Coronary artery (tissue), 2 donors: ENCODE measurements around the gene BARX2.

Source experiments
- DNase-seq: peaks from one replicate; pipeline ENCODE4 v3.0.0-alpha.2; 2017; ENCODE audit warnings: low spot score
- H3K27ac ChIP-seq, 2 donors: fragments of 200-600 bp; sonication (generic); one replicate each; pipeline ENCODE4 v1.5.1; 2016 to 2019
- H3K4me3 ChIP-seq: fragments of 200-600 bp; sonication (generic); 2 replicates; pipeline ENCODE4 v1.5.1; 2016; ENCODE audit warnings: mild to moderate bottlenecking, moderate library complexity
- TF ChIP-seq, protein P1 (sequence below): fragments of 200-600 bp; sonication (generic); IDR thresholded peaks from one replicate; pipeline ENCODE4 v1.5.1; 2019; ENCODE audit warnings: antibody characterized with exemption

BARX2 gene

DNA sequence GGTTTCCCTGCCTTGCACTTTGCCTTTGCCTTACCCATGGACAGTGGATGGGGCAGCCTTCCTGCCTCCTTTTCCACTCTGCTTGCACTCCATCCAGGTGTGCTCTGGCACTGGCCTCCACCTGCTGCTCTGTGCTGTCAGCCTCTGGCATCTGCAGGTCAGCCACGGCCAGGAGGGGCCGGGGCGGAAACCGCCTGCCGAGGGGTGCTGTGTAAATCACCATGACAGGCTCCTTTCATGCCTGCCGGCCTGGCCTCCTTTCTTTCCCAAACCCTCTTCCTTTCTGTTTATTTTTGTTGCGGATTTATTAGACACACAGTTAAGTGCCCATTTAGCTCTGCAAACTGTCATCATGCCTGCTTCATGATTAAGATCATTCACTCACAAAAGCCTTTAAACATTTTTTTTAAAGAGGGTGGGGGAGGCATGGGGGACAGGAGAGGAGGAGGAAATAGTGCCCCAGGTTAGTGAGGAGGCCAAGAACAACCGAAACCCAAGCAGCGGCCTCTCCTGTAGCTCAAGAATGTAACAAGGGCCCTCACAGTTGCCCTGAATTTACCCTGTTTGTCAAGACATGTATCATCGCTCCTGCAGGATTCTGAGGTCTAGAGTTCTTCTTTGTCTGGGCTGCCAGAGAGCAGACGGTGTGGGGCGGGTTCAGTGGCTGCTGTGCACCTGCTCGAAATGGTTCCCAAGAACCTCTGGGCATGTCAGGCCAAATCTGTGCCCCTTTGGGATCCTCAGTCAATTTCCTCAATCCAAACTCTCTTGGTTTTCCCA is 83.3 kb downstream of the BARX2 start:
- H3K4me3 ChIP-seq: no peak overlapping the region
- no peak for DNase-seq
- no peak overlapping the region for H3K27ac ChIP-seq
- TF ChIP-seq, protein P1, sequence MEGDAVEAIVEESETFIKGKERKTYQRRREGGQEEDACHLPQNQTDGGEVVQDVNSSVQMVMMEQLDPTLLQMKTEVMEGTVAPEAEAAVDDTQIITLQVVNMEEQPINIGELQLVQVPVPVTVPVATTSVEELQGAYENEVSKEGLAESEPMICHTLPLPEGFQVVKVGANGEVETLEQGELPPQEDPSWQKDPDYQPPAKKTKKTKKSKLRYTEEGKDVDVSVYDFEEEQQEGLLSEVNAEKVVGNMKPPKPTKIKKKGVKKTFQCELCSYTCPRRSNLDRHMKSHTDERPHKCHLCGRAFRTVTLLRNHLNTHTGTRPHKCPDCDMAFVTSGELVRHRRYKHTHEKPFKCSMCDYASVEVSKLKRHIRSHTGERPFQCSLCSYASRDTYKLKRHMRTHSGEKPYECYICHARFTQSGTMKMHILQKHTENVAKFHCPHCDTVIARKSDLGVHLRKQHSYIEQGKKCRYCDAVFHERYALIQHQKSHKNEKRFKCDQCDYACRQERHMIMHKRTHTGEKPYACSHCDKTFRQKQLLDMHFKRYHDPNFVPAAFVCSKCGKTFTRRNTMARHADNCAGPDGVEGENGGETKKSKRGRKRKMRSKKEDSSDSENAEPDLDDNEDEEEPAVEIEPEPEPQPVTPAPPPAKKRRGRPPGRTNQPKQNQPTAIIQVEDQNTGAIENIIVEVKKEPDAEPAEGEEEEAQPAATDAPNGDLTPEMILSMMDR: no peak

DNA sequence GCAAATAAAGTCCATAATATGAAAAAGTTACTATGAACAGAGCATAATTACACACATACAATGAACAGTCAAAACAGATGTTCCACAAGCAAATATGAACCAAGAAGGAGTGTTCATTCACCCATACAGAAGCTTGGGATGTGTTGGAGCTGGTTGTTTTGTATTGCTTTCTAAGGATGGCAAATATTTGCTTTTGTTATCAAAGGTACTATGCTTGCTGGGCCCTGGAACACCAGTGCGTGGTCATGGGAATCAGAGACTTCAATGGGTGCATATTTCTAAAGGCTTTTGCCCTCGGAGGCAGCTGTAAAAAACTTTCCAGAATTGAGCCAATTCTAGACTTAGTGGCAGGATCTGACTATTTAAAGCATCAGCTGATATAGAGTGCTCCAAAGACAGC is 85.1 kb downstream of the BARX2 start:
- TF ChIP-seq, protein P1: no peak
- no peak for DNase-seq
- Histone ChIP-seq H3K27ac (no peak overlapping the region), H3K4me3 (no peak overlapping the region)

DNA sequence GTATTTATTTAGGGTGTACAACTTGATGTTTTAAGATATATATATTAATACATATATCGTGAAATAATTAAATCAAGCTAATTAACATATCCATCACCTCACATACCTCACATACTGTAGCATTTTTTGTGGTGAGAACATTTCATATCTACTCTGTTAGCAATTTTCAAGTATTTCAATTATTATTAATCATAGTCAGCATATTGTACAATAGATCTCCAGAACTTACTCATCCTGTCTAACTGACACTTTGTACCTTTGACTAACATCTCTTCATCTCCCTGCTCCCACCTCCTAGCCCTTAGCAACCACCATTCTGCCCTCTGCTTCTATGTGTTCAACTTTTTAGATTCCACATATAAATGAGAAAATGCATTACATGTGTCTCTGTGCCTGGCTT is 108.4 kb downstream of the BARX2 start:
- DNase-seq: no peak
- no peak overlapping the region for H3K27ac ChIP-seq

DNA sequence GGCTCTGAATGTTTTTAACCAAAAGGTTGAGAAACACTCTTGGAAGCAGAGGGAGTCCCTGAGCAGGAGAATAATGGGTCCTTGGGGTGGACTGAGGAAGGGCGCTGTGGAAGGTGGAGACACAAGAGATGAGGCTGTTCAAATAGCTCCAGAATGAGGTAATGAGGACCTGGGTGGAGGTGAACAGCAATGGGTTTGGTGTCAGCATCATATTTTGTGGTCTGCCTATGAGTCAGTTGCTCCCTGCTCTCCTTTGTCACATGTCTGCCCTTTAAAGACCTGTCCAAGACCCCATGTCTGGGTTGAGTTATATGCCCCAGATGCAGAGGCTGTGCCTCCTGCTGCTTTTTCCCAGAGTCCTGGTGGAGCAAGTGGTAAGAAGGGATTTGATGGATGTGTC is 113.6 kb downstream of the BARX2 start:
- TF ChIP-seq, protein P1: no peak
- no peak for DNase-seq
- no peak overlapping the region for H3K4me3 ChIP-seq
- no peak overlapping the region for H3K27ac ChIP-seq

More for the DNA sequence above, 108.4 kb downstream of the BARX2 start:
- no peak overlapping the region for H3K4me3 ChIP-seq
- TF ChIP-seq, protein P1: no peak

DNA sequence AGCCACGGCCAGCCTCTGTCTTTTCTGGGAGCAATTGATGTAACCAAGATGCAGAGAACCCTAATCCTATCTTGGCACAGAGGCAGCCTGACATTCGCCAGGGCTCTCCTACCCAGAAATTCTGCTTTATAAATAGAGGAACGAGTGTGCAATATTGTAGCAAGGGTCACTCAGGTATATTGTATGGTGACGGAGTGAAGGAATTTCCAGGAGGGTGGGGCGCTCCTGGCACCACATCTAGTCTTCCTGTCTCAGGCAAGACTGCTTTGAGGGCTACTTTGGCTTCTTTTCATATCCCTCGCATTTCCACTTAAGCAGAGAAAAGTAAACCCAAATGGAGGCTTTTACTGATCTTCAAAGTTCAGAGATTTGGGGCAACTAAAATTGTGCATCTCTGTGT is 114.4 kb downstream of the BARX2 start:
- Histone ChIP-seq H3K27ac (no peak overlapping the region), H3K4me3 (no peak overlapping the region)
- no peak for DNase-seq
- TF ChIP-seq, protein P1: no peak

DNA sequence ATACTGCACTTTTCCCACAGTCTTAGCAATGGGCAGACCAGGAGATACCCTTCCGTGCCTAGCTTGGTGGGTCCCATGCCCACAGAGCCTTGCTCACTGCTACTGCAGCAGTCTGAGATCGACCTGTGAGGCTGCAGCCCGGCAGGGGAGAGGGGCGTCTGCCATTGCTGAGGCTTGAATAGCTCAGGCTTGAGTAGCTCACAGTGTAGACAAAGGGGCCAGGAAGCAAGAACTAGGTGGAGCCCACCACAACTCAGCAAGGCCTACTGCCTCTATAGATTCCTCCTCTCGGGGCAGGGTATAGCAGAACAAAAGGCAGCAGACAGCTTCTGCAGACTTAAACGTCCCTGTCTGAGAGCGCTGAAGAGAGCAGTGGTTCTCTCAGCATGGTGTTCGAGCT is 118.1 kb downstream of the BARX2 start:
- no peak for DNase-seq
- TF ChIP-seq, protein P1: no peak
- Histone ChIP-seq H3K27ac (no peak overlapping the region), H3K4me3 (no peak overlapping the region)
